ENCODE measurements around the gene IRAK1.

GRCh38 chrX:153981231-153981630 is 38.5 kb downstream of the IRAK1 start:
- TF ChIP-seq TAF1 (IDR thresholded peaks at IDR 0.05; ENCODE audit: low read depth, low read length): no peak
- TF ChIP-seq SUZ12 (IDR thresholded peaks at IDR 0.05; ENCODE audit: low read length): no peak
